Activated CD4-positive, alpha-beta memory T cell treated with anti-CD3 and anti-CD28 coated beads, Interleukin-2, amount 10 ng/mL, durations not matched to agents 7 days and 5 days (primary cell): ENCODE data around the gene CROCC2. TPM values are rescaled to one million over a fixed set of nuclear protein-coding genes. Genes with fewer than 3 reads are reported as not detected.

Experiments
- CTCF ChIA-PET: fragments of 350-600 bp; sonication (Branson Sonifier 250); formaldehyde crosslinking; loops from one replicate; lab custom pipeline; 2021; ENCODE audit warnings: antibody characterized with exemption, inconsistent platforms; lab: Charles Lee
- POLR2A ChIA-PET: fragments of 350-600 bp; sonication (Branson Sonifier 250); formaldehyde crosslinking; loops from one replicate; lab custom pipeline; 2021; ENCODE audit warnings: antibody characterized with exemption; lab: Charles Lee
- DNase-seq: peaks from one replicate; pipeline ENCODE4 v3.0.0-alpha.2; 2020
- H3K27ac Mint-ChIP-seq: one replicate; pipeline ENCODE4 v1.8.0; 2021; ENCODE audit warnings: mild to moderate bottlenecking, mixed read lengths
- H3K27me3 Mint-ChIP-seq: one replicate; pipeline ENCODE4 v1.8.0; 2021; ENCODE audit warnings: mixed read lengths
- H3K36me3 Mint-ChIP-seq: one replicate; pipeline ENCODE4 v1.8.0; 2021; ENCODE audit warnings: low read depth, mixed read lengths
- H3K4me1 Mint-ChIP-seq: one replicate; pipeline ENCODE4 v1.8.0; 2021; ENCODE audit warnings: mixed read lengths
- H3K4me3 Mint-ChIP-seq: one replicate; pipeline ENCODE4 v1.8.0; 2021; ENCODE audit warnings: mild to moderate bottlenecking, mixed read lengths
- H3K9me3 Mint-ChIP-seq: one replicate; pipeline ENCODE4 v1.8.0; 2021; ENCODE audit warnings: mixed read lengths
- total RNA-seq, 2 experiments: library from RNA; stranded (reverse); gene quantifications; one replicate each; pipeline ENCODE4 v1.2.3, GENCODE V29; 2021

Gene CROCC2
- total RNA-seq, 2 experiments from 2014 or later = not detected

- Mint-ChIP-seq H3K9me3 (peaks cover 10% of the 10 kb centered on the region), H3K4me3 (no peak overlapping the region), H3K27ac (no peak overlapping the region), H3K36me3 (peaks cover 1% of the 10 kb centered on the region), H3K27me3 (peaks cover 3% of the 10 kb centered on the region), H3K4me1 (peaks cover 3% of the 10 kb centered on the region)
- ChIA-PET POLR2A (no interaction called here), CTCF (no interaction called here)
- DNase-seq = peak; percentile 10
Observed at GRCh38 chr2:241031436-241032165, 125.5 kb downstream of the CROCC2 start.

GRCh38 chr2:241033336-241033987 is 127.3 kb downstream of the CROCC2 start:
- H3K27ac Mint-ChIP-seq = no peak overlapping the region
- H3K4me1 Mint-ChIP-seq = peaks cover 18% of the 10 kb centered on the region
- peaks cover 3% of the 10 kb centered on the region for H3K27me3 Mint-ChIP-seq
- peak; percentile 14 for DNase-seq
- peaks cover 3% of the 10 kb centered on the region for H3K36me3 Mint-ChIP-seq
- H3K4me3 Mint-ChIP-seq = no peak overlapping the region
- POLR2A ChIA-PET = no interaction called here
- CTCF ChIA-PET = no interaction called here
- H3K9me3 Mint-ChIP-seq = peaks cover 3% of the 10 kb centered on the region

- CTCF ChIA-PET = no interaction called here
- H3K27me3 Mint-ChIP-seq = peaks cover 3% of the 10 kb centered on the region
Observed at GRCh38 chr2:241033994-241034393, 127.9 kb downstream of the CROCC2 start.

GRCh38 chr2:241034490-241035141 is 128.5 kb downstream of the CROCC2 start:
- ChIA-PET CTCF (no interaction called here), POLR2A (no interaction called here)
- peak; percentile 14 for DNase-seq
- Mint-ChIP-seq H3K4me1 (peaks cover 25% of the 10 kb centered on the region), H3K4me3 (no peak overlapping the region), H3K9me3 (no peaks in the 10 kb centered on the region), H3K27me3 (peaks cover 3% of the 10 kb centered on the region), H3K27ac (no peak overlapping the region), H3K36me3 (peaks cover 3% of the 10 kb centered on the region)

More at GRCh38 chr2:241033994-241034393, 127.9 kb downstream of the CROCC2 start:
- Mint-ChIP-seq H3K4me3 (no peak overlapping the region), H3K27ac (no peak overlapping the region), H3K36me3 (peaks cover 3% of the 10 kb centered on the region), H3K9me3 (no peaks in the 10 kb centered on the region), H3K4me1 (peaks cover 21% of the 10 kb centered on the region)
- POLR2A ChIA-PET = no interaction called here
- DNase-seq = peak; percentile 15

GRCh38 chr2:241035142-241035817 is 129.1 kb downstream of the CROCC2 start:
- Mint-ChIP-seq H3K27me3 (peaks cover 3% of the 10 kb centered on the region), H3K4me1 (peaks cover 31% of the 10 kb centered on the region), H3K27ac (no peak overlapping the region), H3K4me3 (peak overlapping the region; percentile 39), H3K9me3 (no peaks in the 10 kb centered on the region), H3K36me3 (peaks cover 8% of the 10 kb centered on the region)
- CTCF ChIA-PET = no interaction called here
- POLR2A ChIA-PET = no interaction called here
- DNase-seq = peak; percentile 23

- DNase-seq = no peak
- H3K4me1 Mint-ChIP-seq = peaks cover 37% of the 10 kb centered on the region
Observed at GRCh38 chr2:241035818-241036396, 129.8 kb downstream of the CROCC2 start.

GRCh38 chr2:241036397-241036963 is 130.3 kb downstream of the CROCC2 start:
- ChIA-PET POLR2A (no interaction called here), CTCF (no interaction called here)
- DNase-seq = peak; percentile 88
- Mint-ChIP-seq H3K4me3 (peak overlapping the region; percentile 83), H3K27ac (peak overlapping the region; percentile 67), H3K27me3 (peaks cover 3% of the 10 kb centered on the region), H3K36me3 (peaks cover 15% of the 10 kb centered on the region), H3K9me3 (no peaks in the 10 kb centered on the region), H3K4me1 (peaks cover 43% of the 10 kb centered on the region)

More at GRCh38 chr2:241035818-241036396, 129.8 kb downstream of the CROCC2 start:
- Mint-ChIP-seq H3K27ac (peak overlapping the region; percentile 67), H3K36me3 (peaks cover 15% of the 10 kb centered on the region), H3K4me3 (peak overlapping the region; percentile 83), H3K9me3 (no peaks in the 10 kb centered on the region), H3K27me3 (peaks cover 3% of the 10 kb centered on the region)
- CTCF ChIA-PET = no interaction called here
- POLR2A ChIA-PET = no interaction called here

GRCh38 chr2:241036964-241037421 is 130.9 kb downstream of the CROCC2 start:
- peak overlapping the region; percentile 79 for H3K27ac Mint-ChIP-seq
- POLR2A ChIA-PET = interaction anchor here (1.6 kb wide), 1 partner anchor 11 kb away, joined by 5 read pairs; no protein-coding TSS in a partner anchor
- H3K9me3 Mint-ChIP-seq = no peaks in the 10 kb centered on the region
- H3K4me1 Mint-ChIP-seq = peaks cover 46% of the 10 kb centered on the region
- H3K4me3 Mint-ChIP-seq = peak overlapping the region; percentile 83
- DNase-seq = peak; percentile 65
- CTCF ChIA-PET = no interaction called here
- peaks cover 3% of the 10 kb centered on the region for H3K27me3 Mint-ChIP-seq
- peaks cover 15% of the 10 kb centered on the region for H3K36me3 Mint-ChIP-seq

GRCh38 chr2:241037498-241037897 is 131.4 kb downstream of the CROCC2 start:
- Mint-ChIP-seq H3K9me3 (no peaks in the 10 kb centered on the region), H3K36me3 (peaks cover 19% of the 10 kb centered on the region), H3K27me3 (peaks cover 3% of the 10 kb centered on the region), H3K4me1 (peaks cover 47% of the 10 kb centered on the region), H3K27ac (peak overlapping the region; percentile 79), H3K4me3 (peak overlapping the region; percentile 83)
- ChIA-PET CTCF (interaction anchor here (0.5 to 0.8 kb wide), 2 partner anchors 22 to 54 kb away, joined by 3 to 4 read pairs; no protein-coding TSS in a partner anchor), POLR2A (interaction anchor here (1.0 to 1.6 kb wide), 3 partner anchors 11 to 697 kb away, joined by 3 to 5 read pairs (median 4); partner anchors contain the start of gene D2HGDH)
- DNase-seq = no peak

GRCh38 chr2:241038374-241039180 is 132.4 kb downstream of the CROCC2 start:
- H3K36me3 Mint-ChIP-seq = peaks cover 22% of the 10 kb centered on the region

GRCh38 chr2:241039416-241039815 is 133.3 kb downstream of the CROCC2 start:
- CTCF ChIA-PET = no interaction called here
- POLR2A ChIA-PET = interaction anchor here (1.0 kb wide), 1 partner anchor 12 kb away, joined by 3 read pairs; no protein-coding TSS in a partner anchor
- DNase-seq = no peak
- no peaks in the 10 kb centered on the region for H3K9me3 Mint-ChIP-seq
- no peak overlapping the region for H3K4me3 Mint-ChIP-seq
- peak overlapping the region; percentile 31 for H3K27ac Mint-ChIP-seq
- H3K36me3 Mint-ChIP-seq = peaks cover 22% of the 10 kb centered on the region
- peaks cover 8% of the 10 kb centered on the region for H3K27me3 Mint-ChIP-seq
- peaks cover 50% of the 10 kb centered on the region for H3K4me1 Mint-ChIP-seq

More at GRCh38 chr2:241038374-241039180, 132.4 kb downstream of the CROCC2 start:
- Mint-ChIP-seq H3K9me3 (no peaks in the 10 kb centered on the region), H3K4me3 (peak overlapping the region; percentile 83), H3K27me3 (peaks cover 8% of the 10 kb centered on the region), H3K27ac (peak overlapping the region; percentile 79), H3K4me1 (peaks cover 50% of the 10 kb centered on the region)
- CTCF ChIA-PET = interaction anchor here (0.8 kb wide), 1 partner anchor 55 kb away, joined by 4 read pairs; no protein-coding TSS in a partner anchor
- no peak for DNase-seq
- POLR2A ChIA-PET = interaction anchor here (0.9 to 1.6 kb wide), 5 partner anchors 12 to 696 kb away, joined by 3 to 5 read pairs (median 4); partner anchors contain the start of gene D2HGDH
